ENCODE results near the gene SPRR5.

DNA sequence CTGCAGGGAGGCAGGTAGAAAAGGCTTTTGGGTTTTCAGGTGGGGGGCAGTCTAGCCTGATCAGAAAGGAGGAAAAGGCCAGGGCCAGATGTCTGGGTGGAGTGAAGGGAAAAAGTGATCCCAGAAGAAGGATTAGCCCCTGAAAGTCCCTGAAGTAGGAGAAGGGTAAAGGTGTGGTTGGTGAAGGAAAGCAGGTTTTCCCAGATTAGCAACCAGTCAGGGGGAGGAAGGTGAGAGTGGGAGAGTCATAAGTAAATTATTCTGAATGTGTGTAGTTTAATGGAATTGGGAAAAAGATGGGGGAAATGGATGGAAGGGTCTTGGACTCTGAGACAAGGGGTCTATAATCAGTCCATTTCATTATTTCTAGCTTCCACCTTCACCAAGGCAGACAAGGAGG, 36.2 kb downstream of the SPRR5 start:
- TF ChIP-seq, protein P1, sequence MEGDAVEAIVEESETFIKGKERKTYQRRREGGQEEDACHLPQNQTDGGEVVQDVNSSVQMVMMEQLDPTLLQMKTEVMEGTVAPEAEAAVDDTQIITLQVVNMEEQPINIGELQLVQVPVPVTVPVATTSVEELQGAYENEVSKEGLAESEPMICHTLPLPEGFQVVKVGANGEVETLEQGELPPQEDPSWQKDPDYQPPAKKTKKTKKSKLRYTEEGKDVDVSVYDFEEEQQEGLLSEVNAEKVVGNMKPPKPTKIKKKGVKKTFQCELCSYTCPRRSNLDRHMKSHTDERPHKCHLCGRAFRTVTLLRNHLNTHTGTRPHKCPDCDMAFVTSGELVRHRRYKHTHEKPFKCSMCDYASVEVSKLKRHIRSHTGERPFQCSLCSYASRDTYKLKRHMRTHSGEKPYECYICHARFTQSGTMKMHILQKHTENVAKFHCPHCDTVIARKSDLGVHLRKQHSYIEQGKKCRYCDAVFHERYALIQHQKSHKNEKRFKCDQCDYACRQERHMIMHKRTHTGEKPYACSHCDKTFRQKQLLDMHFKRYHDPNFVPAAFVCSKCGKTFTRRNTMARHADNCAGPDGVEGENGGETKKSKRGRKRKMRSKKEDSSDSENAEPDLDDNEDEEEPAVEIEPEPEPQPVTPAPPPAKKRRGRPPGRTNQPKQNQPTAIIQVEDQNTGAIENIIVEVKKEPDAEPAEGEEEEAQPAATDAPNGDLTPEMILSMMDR (IDR thresholded peaks at IDR 0.05) = no peak
- TF ChIP-seq POLR2A (IDR thresholded peaks at IDR 0.05) = no peak
